HepG2 (cell line): ENCODE results near the gene SH3D19. TPM values are rescaled to one million over a fixed set of nuclear protein-coding genes. Genes with fewer than 3 reads are reported as not detected.

Experiments
- ARID2 ChIP-seq: sonication (generic); formaldehyde crosslinking; IDR thresholded peaks from 2 replicates; pipeline ENCODE4 v1.8.1; 2022; ENCODE audit warnings: mild to moderate bottlenecking, missing genetic modification reagents, borderline replicate concordance
- GTF2F1 ChIP-seq: fragments of 150-350 bp; IDR thresholded peaks from 2 replicates; pipeline ENCODE4 v1.6.1; 2014; ENCODE audit warnings: low read length
- HDAC2 ChIP-seq: sonication (generic); formaldehyde crosslinking; IDR thresholded peaks from 2 replicates; pipeline ENCODE4 v1.4.0; 2020; ENCODE audit warnings: missing genetic modification reagents
- HNF4A ChIP-seq: sonication (generic); formaldehyde crosslinking; IDR thresholded peaks from 2 replicates; pipeline ENCODE4 v1.4.0; 2020; ENCODE audit warnings: missing genetic modification reagents
- HNRNPLL ChIP-seq: fragments of 200-400 bp; formaldehyde crosslinking; IDR thresholded peaks from 2 replicates; pipeline ENCODE4 v1.6.1; 2017; ENCODE audit warnings: mild to moderate bottlenecking, low read depth, low read length; ENCODE audit not compliant: poor library complexity, severe bottlenecking
- MYNN ChIP-seq: sonication (generic); formaldehyde crosslinking; IDR thresholded peaks from 2 replicates; pipeline ENCODE4 v1.4.0; 2020; ENCODE audit warnings: mild to moderate bottlenecking, low read depth, missing genetic modification reagents
- RARG ChIP-seq: sonication (generic); formaldehyde crosslinking; IDR thresholded peaks from 2 replicates; pipeline ENCODE4 v1.4.0; 2020; ENCODE audit warnings: low read depth, mild to moderate bottlenecking, missing genetic modification reagents
- SAP130 ChIP-seq: IDR thresholded peaks from 2 replicates; pipeline ENCODE4 v1.6.1; 2016; ENCODE audit warnings: low read depth
- TEAD2 ChIP-seq: sonication (generic); formaldehyde crosslinking; IDR thresholded peaks from 2 replicates; pipeline ENCODE4 v1.9.0; 2021; ENCODE audit warnings: missing genetic modification reagents
- TEAD3 ChIP-seq: optimal IDR thresholded peaks from 2 replicates; pipeline ENCODE3; 2016; ENCODE audit warnings: borderline replicate concordance
- U2AF1 ChIP-seq: fragments of 200-400 bp; formaldehyde crosslinking; optimal IDR thresholded peaks from 2 replicates; pipeline ENCODE3; 2017; ENCODE audit warnings: mild to moderate bottlenecking, low read depth, low read length
- ZBTB20 ChIP-seq: sonication (generic); formaldehyde crosslinking; IDR thresholded peaks from 2 replicates; pipeline ENCODE4 v1.8.1; 2023; ENCODE audit warnings: missing genetic modification reagents, low read depth, mild to moderate bottlenecking, borderline replicate concordance
- ZNF34 ChIP-seq: sonication (generic); formaldehyde crosslinking; IDR thresholded peaks from 2 replicates; pipeline ENCODE4 v1.4.0; 2020; ENCODE audit warnings: mild to moderate bottlenecking, missing genetic modification reagents, borderline replicate concordance
- ZNF354B ChIP-seq: sonication (generic); formaldehyde crosslinking; IDR thresholded peaks from 2 replicates; pipeline ENCODE4 v1.8.0; 2022; ENCODE audit warnings: mild to moderate bottlenecking, missing genetic modification reagents
- ZNF564 ChIP-seq: sonication (generic); formaldehyde crosslinking; IDR thresholded peaks from 2 replicates; pipeline ENCODE4 v1.8.1; 2023; ENCODE audit warnings: mild to moderate bottlenecking, missing genetic modification reagents
- ZNF670 ChIP-seq: sonication (generic); formaldehyde crosslinking; IDR thresholded peaks from 2 replicates; pipeline ENCODE4 v1.8.0; 2022; ENCODE audit warnings: mild to moderate bottlenecking, missing genetic modification reagents, borderline replicate concordance
- ZNF777 ChIP-seq: sonication (generic); formaldehyde crosslinking; IDR thresholded peaks from 2 replicates; pipeline ENCODE4 v1.4.0; 2020; ENCODE audit warnings: missing genetic modification reagents
- polyA plus RNA-seq, 8 experiments: library from polyadenylated mRNA; depleted of rRNA in 3 of 8; stranded (reverse) in 7 of 8; unstranded in 1 of 8; fragments of >200 nt; fragmentation: Illumina TruSeq in 4 of 8; extraction: Trizol in 4 of 8; gene quantifications; 2 replicates each; pipeline versions ENCODE4 v1.2.1 to v1.2.3, GENCODE V29; 2011 to 2016; ENCODE audit warnings: low read depth in 4 of 8, missing spikeins in 1 of 8, mixed read lengths in 1 of 8; ENCODE audit not compliant: insufficient read depth in 1 of 8
- total RNA-seq, 5 experiments: library from RNA; depleted of rRNA; stranded (reverse); fragments of >200 nt; fragmentation: Illumina TruSeq; extraction: Trizol; gene quantifications; 2 replicates each; pipeline ENCODE4 v1.2.3, GENCODE V29; 2016; ENCODE audit warnings: low read depth in 1 of 5
- TF ChIP-seq, protein P1 (sequence below): IDR thresholded peaks from 2 replicates; pipeline ENCODE4 v1.6.1; 2016; ENCODE audit warnings: low read depth
- TF ChIP-seq, protein P2 (sequence below): IDR thresholded peaks from 2 replicates; pipeline ENCODE4 v1.6.1; 2016; ENCODE audit warnings: low read depth, control low read depth
- TF ChIP-seq, protein P3 (sequence below): fragments of 450-650 bp; IDR thresholded peaks from 2 replicates; pipeline ENCODE4 v1.6.1; 2016
- TF ChIP-seq, protein P4 (sequence below): IDR thresholded peaks from 2 replicates; pipeline ENCODE4 v1.6.1; 2016; ENCODE audit warnings: missing compliant biosample characterization, missing genetic modification reagents, borderline replicate concordance

SH3D19 gene
- total and polyA plus RNA-seq, 2 of the 13 experiments (the other 11 are each of a cell fraction or from before 2014, with no cell fraction given): 31.2 to 38.0 TPM

DNA sequence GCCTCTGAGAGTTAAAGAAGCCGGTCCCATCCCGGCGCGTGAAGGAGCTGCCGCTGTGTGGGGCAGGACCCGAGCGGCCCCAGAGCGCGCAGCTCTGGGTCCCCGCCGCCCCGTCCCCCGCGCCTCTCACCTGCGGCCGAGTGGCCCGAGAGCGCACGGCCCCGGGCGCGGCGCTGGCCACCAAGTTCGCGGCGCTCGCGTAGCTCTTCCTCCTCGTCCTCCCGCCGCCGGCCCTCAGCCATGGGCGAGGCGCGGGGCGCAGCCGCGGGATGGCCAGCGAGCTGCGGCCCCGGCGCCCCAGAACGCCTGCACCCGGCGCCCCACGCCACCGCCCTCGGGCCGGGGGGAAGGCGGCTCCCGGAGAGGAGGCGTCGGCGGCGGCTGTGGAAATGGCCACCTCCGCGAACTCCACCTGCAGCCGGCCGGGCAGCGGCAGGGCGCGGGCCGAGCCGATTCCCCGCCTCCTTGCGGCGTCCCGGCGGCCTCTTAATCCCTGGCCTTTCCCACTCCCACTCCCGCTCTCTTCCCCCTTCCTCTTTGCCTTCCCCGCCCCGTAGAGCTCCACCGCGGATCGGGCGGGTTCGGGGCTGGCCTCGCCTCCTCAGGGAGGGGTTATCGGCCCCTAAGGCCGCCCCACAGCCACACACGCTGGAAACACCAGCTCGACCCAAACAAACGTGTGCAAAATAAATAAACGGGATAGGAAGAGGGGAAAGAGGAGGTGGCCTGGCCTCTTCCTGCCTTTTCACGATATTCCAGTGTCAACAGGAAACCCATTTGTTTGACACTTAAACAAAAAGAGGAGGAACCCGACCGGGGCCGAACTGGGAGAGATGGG is at the start of gene SH3D19 (continued):
- TF ChIP-seq, protein P1, sequence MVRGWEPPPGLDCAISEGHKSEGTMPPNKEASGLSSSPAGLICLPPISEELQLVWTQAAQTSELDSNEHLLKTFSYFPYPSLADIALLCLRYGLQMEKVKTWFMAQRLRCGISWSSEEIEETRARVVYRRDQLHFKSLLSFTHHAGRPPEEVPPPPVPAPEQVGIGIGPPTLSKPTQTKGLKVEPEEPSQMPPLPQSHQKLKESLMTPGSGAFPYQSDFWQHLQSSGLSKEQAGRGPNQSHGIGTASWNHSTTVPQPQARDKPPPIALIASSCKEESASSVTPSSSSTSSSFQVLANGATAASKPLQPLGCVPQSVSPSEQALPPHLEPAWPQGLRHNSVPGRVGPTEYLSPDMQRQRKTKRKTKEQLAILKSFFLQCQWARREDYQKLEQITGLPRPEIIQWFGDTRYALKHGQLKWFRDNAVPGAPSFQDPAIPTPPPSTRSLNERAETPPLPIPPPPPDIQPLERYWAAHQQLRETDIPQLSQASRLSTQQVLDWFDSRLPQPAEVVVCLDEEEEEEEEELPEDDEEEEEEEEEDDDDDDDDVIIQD (CRISPR knock-in tag): peak; percentile 98
- TF ChIP-seq ZNF777: peak; percentile 56; the same call in 1 of the 2 replicates
- TF ChIP-seq TEAD3: peak; percentile 84
- TF ChIP-seq, protein P2, sequence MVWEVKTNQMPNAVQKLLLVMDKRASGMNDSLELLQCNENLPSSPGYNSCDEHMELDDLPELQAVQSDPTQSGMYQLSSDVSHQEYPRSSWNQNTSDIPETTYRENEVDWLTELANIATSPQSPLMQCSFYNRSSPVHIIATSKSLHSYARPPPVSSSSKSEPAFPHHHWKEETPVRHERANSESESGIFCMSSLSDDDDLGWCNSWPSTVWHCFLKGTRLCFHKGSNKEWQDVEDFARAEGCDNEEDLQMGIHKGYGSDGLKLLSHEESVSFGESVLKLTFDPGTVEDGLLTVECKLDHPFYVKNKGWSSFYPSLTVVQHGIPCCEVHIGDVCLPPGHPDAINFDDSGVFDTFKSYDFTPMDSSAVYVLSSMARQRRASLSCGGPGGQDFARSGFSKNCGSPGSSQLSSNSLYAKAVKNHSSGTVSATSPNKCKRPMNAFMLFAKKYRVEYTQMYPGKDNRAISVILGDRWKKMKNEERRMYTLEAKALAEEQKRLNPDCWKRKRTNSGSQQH (CRISPR knock-in tag): peak; percentile 80; the same call in 1 of the 2 replicates
- TF ChIP-seq RARG (CRISPR knock-in tag): no peak
- no peak for TF ChIP-seq ARID2 (CRISPR knock-in tag)
- TF ChIP-seq ZNF564 (CRISPR knock-in tag): peak; percentile 67; the same call in 1 of the 2 replicates
- 0 out of 2 replicates have a peak, but pooled peaks have one; percentile 25 for TF ChIP-seq GTF2F1
- TF ChIP-seq ZNF354B (CRISPR knock-in tag): no peak
- TF ChIP-seq ZNF34 (CRISPR knock-in tag): no peak
- TF ChIP-seq MYNN (CRISPR knock-in tag): no peak
- TF ChIP-seq U2AF1: no peak
- peak; percentile 84; the same call in 1 of the 2 replicates for TF ChIP-seq ZBTB20 (CRISPR knock-in tag)
- peak; percentile 98 for TF ChIP-seq ZNF670 (CRISPR knock-in tag)
- TF ChIP-seq, protein P3, sequence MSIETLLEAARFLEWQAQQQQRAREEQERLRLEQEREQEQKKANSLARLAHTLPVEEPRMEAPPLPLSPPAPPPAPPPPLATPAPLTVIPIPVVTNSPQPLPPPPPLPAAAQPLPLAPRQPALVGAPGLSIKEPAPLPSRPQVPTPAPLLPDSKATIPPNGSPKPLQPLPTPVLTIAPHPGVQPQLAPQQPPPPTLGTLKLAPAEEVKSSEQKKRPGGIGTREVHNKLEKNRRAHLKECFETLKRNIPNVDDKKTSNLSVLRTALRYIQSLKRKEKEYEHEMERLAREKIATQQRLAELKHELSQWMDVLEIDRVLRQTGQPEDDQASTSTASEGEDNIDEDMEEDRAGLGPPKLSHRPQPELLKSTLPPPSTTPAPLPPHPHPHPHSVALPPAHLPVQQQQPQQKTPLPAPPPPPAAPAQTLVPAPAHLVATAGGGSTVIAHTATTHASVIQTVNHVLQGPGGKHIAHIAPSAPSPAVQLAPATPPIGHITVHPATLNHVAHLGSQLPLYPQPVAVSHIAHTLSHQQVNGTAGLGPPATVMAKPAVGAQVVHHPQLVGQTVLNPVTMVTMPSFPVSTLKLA: peak; percentile 79
- peak; percentile 56 for TF ChIP-seq HNRNPLL
- peak; percentile 98 for TF ChIP-seq SAP130 (CRISPR knock-in tag)
- peak; percentile 92 for TF ChIP-seq HNF4A (CRISPR knock-in tag)
- TF ChIP-seq, protein P4, sequence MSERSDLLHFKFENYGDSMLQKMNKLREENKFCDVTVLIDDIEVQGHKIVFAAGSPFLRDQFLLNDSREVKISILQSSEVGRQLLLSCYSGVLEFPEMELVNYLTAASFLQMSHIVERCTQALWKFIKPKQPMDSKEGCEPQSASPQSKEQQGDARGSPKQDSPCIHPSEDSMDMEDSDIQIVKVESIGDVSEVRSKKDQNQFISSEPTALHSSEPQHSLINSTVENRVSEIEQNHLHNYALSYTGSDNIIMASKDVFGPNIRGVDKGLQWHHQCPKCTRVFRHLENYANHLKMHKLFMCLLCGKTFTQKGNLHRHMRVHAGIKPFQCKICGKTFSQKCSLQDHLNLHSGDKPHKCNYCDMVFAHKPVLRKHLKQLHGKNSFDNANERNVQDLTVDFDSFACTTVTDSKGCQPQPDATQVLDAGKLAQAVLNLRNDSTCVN (CRISPR knock-in tag): peak; percentile 69; the same call in 1 of the 2 replicates
- TF ChIP-seq TEAD2: no peak
- TF ChIP-seq HDAC2 (CRISPR knock-in tag): peak; percentile 96
